ENCODE data around the gene TADA2A.
"Not testable (repeated sequence)": the region's sequence is repeated elsewhere in the genome, so short reads cannot be mapped to it uniquely, and the experiment has no call there.

Gene TADA2A

DNA sequence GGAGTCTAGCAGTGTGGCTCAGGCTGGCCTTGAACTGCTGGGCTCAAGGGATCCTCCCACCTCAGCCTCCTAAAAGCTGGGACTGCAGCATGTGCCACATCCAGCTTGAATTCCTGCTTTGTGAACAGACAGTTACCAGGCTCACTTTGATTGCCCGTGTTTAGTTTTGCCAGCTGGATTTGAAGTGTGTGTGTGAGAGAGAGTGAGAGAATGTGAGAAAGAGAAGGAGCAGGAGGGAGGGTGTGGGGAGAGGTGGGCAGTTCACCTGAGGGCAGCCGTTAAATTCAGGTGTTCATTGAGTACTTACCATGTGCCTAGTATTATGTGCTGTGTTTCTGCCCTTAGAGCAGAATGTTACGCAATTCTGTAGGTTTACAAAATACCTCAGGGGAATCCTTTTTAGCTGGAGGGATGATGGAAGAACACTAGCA is 87.7 kb downstream of the TADA2A start:
- no peak for DNase-seq

DNA sequence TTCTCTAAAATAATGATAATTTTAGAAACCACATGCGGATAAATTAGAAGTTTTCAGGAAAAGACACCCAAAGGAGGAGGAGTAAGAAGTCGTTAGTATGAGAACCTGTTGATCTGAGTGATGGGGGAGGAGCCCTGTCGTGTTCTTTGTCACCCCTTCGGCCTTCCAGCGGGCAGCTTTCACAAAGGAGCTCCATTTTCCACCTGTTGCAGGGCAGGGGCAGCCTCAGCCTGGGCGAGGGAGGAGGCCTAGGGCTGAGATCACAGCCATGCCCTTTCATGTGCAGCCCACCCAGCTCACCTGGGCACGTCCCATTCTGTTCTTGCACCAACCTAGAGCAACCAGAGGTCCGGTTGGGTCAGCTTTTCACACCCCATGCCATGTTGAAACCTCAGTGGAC is 88.3 kb downstream of the TADA2A start:
- DNase-seq = no peak

DNA sequence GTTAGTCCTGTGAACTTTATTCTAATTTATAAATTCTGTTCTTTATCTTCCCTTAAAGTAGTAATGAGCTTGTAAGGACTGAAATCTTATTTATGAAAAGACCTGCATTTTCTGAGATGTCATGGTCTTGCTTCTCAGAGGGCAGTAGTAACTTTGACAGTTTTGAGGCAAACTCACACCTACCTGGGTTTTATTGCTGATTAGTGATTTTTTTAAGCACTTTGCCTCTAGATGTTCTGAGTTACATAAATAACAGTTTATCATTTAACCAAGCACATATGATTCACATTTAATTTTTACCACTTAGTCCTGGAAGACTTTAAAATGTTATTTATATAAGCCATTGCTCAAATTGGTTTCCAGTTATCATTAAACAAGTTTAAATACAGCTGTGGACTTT is 93.7 kb downstream of the TADA2A start:
- DNase-seq = no peak

DNA sequence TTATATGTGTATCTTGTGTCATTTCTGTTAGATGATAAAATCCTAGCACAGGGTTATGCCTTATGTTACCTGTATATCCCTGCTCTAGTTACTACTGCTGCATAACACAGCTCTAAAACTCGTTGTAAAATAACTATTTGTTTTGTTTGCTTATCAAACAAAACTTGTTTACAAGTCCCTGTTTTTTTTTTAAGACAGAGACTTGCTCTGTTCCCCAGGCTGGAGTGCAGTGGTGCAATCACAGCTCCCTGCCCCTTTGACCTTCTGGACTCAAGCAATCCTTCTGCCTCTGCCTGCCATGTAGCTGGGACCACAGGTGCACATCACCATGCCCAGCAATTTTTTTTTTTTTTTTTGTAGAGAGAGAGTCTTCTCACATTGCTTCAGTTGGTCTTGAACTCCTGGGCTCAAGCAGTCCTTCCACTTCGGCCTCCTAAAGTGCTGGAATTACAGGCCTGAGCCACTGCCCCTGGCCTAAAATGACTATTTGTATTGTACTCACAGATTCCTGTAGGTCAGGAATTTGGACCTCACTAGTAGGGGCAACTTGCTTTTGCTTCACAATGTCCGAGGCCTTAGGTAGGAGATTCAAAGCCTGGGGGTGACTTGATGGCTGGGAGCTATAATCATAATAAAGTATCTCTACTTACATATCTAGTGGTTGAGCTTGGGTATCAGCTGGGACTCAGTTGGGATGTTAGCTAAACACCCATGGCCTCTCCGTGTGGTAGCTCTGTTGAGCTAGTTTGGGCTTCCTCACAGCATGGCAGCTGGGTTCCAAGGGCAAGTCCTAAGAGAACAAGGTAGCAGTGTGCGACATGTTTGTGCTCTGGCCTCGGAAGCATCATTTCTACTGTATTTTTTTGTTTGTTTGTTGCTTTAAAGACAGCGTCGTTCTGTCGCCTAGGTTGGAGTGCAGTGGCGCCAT is 95.6 kb downstream of the TADA2A start:
- no peak for DNase-seq

DNA sequence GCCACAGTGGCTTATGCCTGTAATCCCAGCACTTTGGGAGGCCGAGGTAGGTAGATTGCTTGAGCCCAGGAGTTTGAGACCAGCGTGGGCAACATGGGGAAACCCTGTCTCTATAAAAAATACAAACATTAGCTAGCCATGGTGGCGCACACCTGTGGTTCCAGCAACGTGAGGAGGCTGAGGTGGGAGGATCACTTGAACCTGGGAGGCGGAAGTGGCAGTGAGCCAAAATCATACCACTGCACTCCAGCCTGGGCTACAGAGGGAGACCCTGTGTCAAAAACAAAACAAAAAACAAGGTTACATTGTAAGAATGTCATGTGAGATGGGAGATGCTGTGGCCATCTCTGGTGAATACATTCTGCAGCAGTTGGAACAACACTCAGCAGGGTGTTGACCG is 96.5 kb downstream of the TADA2A start:
- no peak for DNase-seq

DNA sequence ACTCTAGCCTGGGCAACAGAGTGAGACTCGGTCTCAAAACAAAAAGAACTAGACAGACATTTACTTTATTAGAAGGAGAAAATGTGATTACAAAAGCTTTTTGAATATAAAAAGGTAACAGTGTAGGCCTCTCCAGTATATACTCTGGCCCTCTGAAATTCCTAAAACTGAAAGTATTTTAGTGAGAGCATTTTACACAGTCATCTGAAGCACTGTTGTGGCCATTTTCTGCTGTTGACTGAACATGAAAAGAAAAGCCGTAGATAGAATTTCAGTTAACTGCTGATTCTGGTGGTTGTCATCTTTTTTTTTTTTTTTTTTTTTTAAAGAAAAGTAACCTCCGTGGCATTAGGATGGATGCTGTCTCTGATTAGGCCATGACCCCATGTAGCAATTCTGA is 98.6 kb downstream of the TADA2A start:
- DNase-seq = no peak

DNA sequence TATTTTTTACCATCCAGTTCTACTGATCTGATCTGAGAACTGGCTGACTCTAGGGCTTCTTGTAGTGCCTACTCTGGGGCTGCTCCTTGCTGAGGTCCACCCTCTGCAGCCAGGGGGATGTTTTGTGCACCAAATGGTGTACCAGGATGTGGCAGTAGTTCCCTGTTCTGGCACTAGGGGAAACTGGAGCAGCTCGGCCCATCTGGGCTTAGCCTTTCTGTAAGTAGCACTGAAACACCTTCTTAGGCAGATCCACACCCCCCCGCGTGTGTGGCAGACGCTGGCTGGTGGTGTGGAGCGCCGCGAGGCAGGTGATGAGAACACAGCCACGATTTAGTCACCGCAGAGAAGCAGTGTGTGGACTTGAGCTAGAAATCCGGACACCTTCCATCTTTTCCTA is 100.0 kb downstream of the TADA2A start:
- DNase-seq = no peak

DNA sequence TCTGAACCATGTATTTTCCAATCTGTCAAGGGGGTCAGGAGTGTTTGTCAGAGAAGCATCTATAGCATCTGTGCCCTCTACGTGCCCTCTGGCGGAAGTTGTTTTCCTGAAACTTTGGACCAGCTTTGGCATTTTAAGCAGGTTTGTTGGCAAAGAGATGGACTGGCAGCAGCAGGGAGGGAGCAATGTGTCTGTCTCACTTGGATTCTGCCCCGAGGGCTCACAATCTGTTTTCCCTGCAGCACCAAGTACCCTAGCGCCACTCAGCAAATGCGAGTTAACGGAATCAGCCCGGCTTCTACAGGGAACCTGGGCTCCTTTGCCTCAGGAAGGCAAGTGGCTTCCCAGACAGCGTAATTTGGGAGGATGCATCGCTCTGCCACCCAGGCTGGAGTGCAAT is 100.4 kb downstream of the TADA2A start:
- no peak for DNase-seq

DNA sequence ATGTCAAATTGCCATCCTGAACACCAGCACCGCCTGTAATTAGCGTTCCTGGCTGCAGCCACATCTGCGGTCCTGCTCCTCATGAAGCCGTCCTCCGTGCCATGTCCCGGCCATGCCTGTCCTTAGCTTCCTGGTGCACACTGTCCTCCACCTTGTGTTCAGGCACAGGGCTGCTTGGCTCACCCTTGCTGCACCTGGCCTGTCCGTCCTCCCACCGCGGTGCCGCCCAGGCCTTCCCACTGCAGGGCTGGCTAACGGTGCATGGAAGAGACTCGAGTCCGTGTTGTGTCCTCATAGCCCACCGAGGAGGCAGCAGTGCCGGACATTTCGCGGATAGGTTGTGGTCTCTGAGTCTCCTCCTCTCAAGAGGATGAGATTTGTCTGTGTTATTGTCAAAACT is 103.4 kb downstream of the TADA2A start:
- no peak for DNase-seq

DNA sequence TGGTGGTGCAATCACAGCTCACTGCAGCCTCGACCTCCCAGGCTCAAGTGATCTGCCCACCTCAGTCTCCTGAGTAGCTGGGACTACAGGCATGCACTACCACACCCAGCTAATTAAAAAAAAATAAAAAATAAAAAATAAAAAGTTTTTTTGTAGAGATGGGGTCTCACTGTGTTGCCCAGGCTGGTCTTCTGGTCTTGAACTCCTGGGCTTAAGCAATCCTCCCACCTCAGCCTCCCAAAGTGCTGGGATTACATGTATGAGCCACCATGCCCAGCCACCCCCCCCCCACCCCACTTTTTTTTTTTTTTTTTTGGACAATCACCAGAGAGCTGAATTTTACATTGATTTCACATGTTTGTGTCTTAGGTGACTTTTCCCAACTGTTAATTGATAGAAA is 105.0 kb downstream of the TADA2A start:
- DNase-seq = not testable (repeated sequence)

DNA sequence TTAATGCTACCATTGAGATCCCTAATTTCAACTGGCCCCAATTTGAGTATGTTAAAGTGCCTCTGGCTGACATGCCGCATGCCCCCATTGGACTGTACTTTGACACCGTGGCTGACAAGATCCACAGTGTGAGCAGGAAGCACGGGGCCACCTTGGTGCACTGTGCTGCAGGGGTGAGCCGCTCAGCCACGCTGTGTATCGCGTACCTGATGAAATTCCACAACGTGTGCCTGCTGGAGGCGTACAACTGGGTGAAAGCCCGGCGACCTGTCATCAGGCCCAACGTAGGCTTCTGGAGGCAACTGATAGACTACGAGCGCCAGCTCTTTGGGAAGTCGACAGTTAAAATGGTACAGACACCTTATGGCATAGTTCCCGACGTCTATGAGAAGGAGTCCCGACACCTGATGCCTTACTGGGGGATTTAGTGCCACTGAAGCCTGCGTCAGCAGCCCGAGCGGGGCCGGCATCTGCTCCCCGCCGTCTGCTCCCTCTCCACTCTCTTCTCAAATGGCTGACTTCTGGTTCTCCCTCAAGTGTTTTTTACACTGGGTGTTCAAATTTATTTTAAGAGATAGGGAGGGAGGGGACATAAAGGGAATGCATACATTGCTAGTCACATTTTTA is 105.9 kb downstream of the TADA2A start:
- no peak for DNase-seq

DNA sequence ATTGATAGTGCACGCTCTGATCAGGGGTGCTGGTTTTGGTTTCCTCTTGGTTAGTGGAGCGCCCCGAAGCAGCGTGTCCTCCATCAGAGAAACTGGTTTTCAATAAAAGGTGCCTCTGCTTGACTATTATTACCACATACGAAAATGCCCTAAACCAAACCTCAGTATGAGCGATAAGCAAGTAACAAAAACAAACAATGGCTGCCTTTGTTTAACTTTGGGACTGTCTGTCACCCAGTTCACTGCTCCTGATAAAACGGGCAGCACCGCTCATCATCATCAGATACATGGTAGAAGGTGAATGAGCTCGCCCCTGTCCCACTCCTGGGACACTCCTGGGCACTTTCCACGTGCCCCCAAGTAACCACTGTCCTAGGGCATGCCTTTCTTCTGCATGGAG is 107.0 kb downstream of the TADA2A start:
- DNase-seq = no peak

DNA sequence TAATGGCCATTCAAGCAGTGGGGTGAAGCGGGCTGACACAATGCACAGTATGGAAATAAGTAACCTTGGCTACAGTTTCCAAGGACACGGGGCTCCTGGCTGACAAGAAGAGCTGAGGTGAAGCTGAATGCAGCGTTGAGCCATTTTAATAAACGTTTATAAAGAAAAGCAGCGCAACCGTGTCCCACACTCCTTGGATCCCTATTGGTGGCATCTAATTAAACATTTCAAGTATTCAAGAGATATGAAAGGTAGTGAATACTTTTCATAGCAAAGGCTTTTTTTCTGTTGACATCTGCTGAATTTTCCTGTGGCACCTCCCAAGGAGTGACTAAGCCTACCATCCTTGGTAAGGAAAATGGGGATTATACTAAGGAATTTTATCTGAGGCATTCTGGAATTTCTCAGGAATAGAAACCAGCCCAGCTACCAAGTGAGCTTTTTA is 109.5 kb downstream of the TADA2A start:
- no peak for DNase-seq

DNA sequence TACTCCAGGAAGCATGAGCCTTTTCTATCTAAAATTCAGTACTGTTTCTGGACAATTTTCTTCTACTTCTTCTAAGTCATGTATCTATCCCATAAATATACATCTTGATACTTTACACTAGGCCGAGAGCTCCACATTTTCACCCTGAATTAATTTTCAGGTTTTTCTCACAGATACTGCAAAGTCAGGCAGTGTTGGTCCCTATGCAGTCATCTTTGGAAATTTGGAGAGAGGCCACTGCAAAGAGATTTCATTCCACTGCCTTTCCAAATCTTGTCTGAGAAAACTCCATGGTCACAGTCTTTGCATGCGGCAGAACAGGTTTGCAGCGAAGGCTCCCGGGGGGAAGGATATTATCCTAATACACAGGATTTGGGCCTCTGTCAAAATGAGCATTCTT is 111.2 kb downstream of the TADA2A start:
- no peak for DNase-seq

DNA sequence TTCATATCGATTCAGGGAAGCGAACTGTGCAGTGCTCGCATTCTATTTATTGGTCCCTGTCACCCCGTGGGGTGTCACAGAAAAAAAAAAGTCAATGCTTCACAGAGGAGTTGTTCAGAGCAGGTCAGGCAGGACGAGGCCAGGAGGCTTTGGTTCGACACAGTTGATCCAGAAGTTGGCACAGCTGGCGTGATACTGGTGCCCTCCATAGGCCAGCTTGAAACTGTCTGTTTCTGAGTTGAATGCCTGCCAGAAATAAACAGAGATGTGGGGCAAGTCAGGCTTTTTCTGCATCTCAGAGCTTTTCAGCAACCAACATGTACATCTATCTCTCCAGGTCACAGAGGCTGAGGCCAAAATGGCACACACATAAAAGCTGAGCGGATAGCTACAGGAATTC is 112.1 kb downstream of the TADA2A start:
- DNase-seq = no peak

DNA sequence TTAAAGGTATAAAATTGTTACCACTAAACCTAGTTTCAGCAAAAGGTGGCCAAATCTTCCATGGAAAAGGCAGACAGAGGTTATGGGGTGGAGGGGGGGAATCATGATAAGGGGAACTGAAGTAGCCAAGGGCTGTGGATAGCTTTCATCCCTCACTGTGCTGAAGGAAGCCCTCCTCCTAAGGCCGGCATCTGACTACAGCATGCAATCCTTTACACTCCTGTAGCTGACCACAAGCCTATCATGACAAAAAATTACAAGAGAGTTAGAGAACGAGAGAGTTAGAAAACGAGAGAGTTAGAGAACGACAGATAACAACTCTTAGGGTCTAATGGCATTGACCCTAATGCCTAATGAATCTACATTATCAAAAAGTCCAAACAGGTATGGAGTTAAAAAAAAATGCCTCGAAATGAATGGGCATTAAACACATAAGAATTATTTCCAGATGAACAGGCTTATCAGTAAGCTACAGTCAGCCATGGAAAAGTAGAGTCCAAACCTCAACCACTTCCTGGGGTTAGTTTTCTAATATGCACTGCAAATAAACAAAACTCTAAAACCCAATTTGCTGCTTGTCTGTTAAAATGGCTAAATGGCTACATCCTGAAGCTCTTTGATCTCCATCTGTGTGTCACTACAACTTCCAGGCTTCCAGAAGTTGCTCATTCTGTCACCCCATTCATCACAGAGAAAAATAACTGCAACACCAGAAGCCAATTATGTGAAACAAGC is 112.7 kb downstream of the TADA2A start:
- DNase-seq = no peak

DNA sequence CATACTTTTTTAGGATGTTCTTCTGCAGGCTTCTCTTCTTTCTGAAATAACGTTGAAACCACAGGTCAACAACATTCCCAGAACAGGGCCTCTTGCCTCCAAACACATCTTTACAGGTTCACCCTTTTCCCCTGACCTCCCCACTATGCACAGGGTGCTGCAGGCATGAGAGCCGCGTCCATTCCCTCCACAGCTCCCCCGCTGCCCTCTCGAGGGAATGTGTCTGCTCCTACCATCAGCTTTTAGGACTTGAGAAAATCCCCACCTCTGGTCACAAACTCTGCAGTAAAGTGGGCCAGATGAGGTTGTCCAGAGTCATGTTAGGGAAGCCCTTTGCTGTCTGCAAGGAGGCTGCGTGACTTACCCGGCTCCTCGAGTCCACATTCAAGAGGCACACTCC is 113.5 kb downstream of the TADA2A start:
- no peak for DNase-seq

DNA sequence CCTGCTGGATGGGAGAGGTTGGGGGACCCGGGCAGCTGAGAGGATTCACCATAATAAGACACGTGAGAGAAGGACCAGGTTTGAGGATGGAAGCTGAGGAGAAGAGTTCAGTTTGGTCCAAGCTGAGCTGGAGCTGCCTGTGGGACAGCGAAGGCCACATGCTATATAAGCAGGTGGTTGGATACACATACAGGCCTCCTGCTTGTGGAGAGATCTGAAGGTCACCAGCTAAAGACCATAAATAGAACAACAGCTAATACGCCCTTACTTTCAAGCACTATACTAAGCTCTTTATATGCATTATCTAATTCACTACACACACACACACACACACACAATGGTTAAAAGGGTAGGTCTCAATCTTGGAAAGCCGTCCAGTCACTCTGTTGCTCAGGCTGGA is 115.1 kb downstream of the TADA2A start:
- no peak for DNase-seq

DNA sequence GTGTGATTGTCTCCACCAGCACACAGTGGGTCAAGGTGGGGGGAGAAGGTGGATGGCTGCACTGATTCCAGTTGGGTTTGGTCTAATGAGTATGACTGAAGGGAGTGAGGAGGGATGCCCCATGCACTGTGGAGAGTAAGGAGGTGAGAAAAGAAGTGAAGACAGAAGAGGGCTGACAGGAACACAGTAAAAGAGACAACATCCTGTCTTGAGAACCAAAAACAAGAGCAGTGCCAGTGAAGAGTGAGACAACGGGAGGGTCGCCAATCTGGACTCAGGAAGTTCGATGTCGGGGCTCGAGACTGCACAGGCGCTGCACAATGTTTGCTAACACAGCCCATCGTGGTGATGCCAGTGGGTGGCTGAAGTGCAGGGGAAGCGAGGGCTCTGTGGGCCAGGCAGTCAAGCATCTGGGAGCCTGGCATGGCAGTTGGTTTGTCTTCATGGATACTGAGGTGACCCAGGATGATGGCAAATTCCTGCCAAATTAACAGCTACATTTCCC is 117.1 kb downstream of the TADA2A start:
- DNase-seq = no peak

DNA sequence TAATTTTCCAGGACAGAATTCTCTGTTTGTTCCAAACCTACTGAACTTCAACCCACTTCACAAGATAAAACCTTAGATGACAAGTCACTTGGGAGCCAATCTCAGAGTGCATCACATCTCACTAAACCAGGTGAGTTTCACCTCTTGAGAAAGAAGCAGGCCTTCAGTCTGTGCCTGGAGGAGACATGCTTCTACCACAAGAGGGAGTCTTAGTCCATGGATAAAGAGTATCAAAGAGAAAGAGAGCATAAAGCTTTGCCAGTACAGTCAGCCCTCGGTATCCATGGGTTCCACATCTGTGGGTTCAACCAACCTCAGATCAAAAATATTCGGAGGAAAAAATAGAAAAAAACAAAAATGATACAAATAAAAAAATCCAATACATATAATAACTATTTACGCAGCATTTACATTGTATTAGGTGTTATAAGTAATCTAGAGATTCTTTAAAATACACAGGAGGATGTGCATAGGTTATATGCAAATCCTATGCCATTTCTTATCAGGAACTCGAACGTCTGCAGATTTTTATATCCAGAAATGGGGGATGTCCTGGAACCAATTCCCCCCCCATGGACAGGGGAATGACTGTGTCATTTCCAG is 120.7 kb downstream of the TADA2A start:
- DNase-seq = no peak

Measured in 8988T (cell line).